Renal cortical epithelial cell (primary cell): ENCODE data around the gene HMBS. TPM values are rescaled to one million over a fixed set of nuclear protein-coding genes. Genes with fewer than 3 reads are reported as not detected.
"Not testable (repeated sequence)": the region's sequence is repeated elsewhere in the genome, so short reads cannot be mapped to it uniquely, and the experiment has no call there.

Experiments
- DNase-seq: peaks from one replicate; pipeline ENCODE4 v3.0.0-alpha.2; 2011; ENCODE audit warnings: low read depth
- total RNA-seq: library from RNA; depleted of rRNA; stranded (reverse); fragments of >200 nt; gene quantifications from 2 replicates; pipeline ENCODE4 v1.2.3, GENCODE V29; 2014

Gene HMBS
- 12.0 and 24.0 TPM in 2 replicates for total RNA-seq

DNA sequence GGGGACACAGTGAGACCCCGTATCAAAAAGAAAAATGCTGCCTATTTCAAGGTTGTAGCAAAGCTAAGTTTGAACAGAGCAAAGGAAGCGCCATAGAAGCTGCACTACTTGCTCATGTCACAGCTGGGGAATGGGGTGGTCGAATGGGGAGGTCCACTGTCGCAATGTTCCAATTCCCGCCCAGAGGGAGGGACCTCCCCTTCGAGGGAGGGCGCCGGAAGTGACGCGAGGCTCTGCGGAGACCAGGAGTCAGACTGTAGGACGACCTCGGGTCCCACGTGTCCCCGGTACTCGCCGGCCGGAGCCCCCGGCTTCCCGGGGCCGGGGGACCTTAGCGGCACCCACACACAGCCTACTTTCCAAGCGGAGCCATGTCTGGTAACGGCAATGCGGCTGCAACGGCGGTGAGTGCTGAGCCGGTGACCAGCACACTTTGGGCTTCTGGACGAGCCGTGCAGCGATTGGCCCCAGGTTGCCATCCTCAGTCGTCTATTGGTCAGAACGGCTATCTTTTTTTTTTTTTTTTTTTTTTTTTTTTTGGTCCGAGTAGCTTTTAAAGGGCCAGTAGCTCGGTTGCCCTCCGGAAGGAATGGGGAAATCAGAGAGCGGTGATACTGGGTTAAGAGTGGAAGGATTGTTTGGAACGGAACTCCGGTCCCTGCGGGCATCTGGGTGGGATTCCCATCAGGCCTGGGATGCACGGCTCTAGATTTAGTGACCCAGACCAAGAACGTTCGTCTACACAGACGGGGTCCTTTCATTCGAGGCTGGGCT is at the start of gene HMBS:
Gene HMBS (plus strand): TSS at position 219 of the 774 bp plus-strand sequence. CDS start 153 bp downstream, at position 372.
- peak; percentile 90 for DNase-seq

- DNase-seq, result no peak
These were observed 45.8 kb upstream of the HMBS start for GRCh38 chr11:119038884-119039283.

GRCh38 chr11:119039471-119039870 is 45.2 kb upstream of the HMBS start:
- DNase-seq, result not testable (repeated sequence)

DNA sequence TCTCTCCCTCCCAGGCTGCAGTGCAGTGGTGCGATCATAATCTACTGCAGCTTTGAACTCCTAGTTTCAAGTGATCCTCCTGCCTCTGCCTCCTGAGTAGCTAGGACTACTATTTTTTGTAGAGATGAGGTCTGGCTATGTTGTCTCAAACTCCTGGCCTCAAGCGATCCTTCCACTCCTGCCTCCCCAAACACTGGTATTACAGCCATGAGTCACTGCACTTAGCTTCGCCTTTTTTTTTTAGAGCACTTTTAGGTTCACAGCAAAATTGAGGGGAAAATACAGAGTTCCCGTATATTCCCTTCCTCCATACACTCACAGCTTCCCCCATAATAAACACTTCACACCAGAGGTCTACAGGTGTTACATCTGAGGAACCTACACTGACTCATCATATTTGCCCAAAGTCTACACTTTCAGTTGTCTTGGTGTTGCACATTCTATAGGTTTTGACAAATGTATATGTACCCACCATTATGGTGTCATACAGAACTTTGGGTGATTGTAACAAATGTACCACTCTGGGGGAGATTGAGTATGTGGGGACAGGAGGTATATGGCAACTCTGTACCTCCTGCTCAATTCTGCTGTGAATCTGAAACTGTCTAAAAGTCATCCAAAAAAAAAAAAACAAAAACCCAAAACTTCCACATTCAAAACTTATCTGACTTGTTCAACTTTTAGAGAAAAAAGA is 42.7 kb upstream of the HMBS start:
- no peak for DNase-seq

GRCh38 chr11:119042927-119043326 is 41.8 kb upstream of the HMBS start:
- DNase-seq, result no peak

- no peak for DNase-seq
These were observed 40.0 kb upstream of the HMBS start for GRCh38 chr11:119044708-119045107.

DNA sequence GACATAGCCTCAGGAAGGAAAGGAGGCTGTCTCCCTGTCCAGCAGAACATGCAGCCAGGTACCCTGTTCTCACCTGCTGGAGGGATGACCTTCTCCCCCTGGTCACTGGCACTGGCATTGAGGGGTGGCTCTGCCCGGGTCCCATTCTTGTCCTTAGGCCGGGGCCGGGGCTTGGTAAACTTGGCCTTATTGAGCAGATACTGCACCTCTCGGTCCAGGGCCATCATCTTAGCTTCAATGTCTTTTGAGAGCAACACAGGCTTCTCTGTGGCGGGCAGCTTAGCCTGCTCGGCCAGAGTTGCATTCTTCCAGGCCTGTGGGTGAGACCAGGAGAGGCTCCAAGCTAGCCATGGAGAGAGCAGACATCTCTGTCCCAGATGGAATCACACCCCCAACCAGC is 38.2 kb upstream of the HMBS start:
- DNase-seq, result no peak

DNA sequence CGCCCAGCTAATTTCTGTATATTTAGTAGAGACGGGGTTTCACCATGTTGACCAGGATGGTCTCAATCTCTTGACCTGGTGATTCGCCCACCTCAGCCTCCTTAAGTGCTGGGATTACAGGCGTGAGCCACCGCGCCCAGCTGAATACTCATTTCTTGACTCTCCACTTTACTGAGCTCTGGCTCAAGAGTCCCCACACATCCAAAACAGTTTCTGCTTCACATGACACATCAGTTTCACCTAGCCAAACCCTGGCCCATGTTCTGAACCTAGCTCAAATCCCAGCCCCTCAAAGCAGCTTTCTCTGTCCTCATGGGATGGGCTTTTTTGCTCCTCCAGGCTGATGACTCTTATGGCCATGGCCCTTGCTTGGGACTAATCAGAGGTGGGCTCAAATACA is 37.5 kb upstream of the HMBS start:
- DNase-seq, result no peak

DNA sequence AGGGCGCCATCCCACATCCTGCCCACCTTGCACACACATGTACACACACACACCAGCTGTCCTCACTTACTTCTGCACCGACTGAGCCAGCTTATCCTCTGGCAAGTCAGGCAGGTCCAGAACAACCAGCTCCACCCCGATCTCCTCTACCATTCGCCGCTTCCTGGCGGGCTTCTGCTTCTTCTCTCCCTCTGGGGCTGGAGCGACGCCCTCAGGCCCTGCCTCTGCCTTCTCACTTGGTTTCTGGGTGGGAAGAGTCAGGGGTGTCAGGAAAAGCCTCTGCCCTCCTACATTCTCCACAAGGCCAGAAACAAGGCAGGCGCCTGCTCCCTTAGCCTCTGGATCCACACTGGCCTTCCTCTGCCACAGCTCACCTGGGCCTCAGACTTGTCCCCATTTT is 36.0 kb upstream of the HMBS start:
- DNase-seq, result no peak

DNA sequence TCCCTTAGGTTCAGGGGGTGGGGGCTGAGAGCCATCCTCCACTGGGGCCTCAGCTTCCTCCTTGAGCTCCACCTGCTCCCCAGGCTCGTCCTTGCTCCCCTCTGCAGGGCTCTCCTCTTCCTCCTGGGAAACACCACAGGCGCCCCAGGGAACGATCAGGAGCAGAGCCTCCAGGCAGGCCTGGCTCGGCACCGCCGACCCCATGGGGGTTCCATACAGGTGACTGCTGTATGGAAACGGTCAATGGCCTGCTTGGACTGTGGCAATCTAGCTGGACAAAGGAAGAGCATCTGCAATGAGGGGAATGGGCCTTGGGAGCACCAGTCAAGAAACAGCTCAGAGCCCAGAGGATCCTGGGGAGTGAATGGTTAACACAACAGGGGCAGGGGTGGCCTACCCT is 35.6 kb upstream of the HMBS start:
- no peak for DNase-seq

DNA sequence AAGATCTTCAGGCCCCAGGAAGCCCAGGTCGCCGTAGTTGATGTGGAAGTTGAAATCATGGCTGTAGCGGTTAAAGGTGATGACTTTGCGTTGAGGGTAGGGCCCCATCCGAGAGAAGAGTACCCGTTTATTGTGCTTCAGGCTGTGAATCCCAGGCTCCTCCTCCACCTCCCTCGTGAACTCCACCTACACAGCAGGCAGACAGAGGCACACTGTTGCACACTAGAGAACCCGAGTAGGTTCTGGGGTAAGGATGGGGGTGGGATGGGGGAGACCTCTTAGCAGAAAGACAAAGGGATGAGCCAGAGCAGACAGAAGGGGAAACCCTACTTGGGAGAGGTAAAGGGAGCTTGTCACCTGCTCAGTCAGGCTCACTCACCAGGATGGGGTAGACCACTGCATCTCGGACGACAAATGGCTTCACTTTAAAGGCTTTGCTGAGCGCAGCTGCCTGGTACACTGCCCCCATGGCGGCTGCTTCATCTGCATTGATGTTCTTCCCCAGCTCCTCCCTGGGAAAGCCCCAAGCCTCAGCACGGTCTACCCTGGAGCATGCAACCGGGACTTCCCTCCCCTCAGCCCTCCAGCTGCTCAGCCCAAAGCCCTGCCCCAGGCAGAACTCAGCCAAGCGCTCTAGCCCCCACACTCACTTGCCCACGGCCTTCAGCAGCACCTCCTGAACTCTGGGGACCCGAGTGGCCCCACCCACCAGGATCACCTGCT is 33.1 kb upstream of the HMBS start:
- no peak for DNase-seq

DNA sequence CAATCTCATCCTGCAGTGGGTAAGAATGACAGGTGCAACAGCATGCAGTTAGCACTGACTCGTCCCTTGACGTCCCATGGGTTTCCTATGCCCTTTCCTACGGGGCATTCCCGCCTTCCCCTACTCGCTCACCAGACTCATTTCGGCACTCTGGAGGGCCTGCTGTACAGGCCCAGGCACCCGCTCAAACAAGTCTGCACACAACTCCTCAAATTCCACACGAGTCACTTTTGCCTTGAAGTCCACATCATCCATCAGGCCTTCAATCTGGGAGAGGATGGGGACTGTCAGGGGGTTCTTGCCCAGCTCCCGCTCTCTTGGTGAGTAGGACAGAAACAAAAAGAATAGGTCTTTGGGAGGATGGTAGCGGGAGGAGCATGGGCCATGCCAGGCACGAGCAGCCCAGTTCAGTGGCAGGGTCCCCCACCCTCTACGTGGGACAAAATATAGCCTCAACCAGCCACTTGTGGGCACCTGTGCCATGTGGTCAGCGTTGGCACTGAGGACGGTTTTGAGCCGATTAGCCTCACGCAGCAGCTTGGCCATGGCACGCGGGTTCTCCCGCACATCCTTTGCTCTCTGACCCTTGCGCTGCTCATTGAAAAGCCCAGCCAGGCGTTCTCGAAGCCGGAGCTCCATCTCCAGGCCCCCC is 32.4 kb upstream of the HMBS start:
- DNase-seq, result no peak

DNA sequence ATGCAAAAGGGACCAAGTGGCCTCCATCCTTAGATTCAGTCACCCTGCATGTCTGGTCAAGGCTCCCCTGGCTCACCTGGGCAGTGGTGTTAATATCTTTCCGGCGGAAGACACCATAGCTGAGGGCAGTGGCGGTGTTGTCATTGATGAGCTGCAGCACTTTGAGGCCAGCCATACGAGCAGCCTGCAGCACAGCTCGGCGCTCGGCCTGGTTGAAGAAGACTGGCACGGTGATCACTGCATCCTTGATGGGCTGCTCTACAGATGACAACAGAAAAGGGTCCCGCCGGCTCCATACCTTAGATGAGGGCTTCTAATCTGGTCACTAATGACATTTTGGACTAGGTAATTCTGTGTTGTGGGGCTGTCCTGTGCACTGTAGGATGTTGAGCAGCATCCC is 30.3 kb upstream of the HMBS start:
- DNase-seq, result no peak

GRCh38 chr11:119055901-119056300 is 28.8 kb upstream of the HMBS start:
- peak; percentile 66 for DNase-seq

DNA sequence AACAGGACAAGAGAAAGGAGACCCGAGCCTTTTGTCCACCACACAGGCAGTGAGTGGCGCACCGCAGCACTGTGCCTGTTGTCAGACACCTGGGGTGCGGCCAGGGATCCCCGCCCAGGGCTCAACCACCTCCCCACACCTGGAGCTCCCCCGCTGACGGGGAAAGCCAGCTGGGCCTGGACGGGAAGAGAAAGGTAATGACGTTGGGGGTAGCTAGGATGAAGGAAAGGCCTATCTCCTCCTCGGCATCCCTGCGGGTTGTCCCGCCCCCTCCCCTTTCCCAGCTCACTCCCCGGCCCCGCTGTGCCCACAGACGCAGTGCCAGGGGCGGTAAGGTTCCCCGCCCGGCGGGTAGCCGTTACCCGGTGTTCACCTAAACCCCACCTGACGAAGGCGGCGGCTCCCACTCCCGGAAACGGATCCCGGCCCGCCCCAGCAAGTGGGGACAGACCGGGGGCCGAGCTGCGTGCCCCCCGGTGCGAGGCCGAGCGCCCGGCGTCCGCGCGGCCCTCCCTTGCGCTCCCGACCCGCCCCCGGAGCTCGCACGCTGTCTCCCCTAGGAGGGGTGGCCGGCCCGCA is 28.2 kb upstream of the HMBS start:
- DNase-seq, result no peak

DNA sequence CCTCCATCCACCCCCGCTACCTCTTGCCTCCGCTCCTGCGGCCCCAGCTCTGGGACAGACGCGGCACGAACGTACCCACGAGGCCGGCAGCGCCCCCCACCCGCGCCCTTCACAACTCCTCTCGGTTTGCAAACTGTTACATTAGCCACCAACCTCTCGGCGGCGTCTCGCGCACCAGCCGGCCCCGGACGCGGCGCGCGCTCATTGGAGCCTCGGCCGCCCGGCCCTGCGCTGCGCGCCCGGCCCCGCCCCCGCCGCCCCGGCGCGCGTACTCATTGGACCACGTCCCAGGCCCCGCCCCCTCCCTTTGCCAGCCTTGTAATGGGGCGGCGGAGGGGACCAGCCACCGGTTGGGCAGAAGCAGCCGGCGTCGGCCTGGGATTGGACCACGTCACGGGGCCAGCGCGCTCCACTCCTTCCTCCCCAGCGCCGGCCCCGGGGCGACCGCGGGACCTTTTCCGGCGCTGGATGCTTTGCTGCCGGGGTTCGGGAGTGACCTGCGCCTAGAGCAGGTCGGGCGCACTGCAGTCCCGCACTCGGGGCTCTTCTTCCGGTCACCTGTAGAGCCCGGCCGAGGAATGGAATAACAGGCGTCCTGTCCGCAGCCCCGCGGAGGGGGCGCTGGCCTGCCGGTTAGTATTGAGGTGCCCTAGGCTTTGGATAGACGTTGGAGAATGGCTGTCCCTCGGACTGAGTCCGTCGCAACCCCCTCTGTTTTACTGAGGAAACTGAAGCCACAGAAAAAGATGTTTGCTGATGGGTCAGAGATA is 27.5 kb upstream of the HMBS start, which contains the start of gene HYOU1:
Gene HYOU1 (minus strand): TSS at position 206 of the 770 bp plus-strand sequence. CDS start 1,045 bp downstream, outside the sequence.
- DNase-seq, result peak; percentile 81

DNA sequence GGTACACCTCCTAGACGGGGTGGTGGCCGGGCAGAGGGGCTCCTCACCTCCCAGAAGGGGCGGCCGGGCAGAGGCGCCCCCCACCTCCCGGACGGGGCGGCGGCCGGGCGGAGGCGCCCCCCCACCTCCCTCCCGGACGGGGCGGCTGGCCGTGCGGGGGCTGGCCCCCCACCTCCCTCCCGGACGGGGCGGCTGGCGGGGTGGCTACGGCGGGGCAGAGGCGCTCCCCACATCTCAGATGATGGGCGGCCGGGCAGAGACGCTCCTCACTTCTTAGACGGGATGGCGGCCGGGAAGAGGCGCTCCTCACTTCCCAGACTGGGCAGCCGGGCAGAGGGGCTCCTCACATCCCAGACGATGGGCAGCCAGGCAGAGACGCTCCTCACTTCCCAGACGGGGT is 25.6 kb upstream of the HMBS start:
- DNase-seq, result not testable (repeated sequence)

DNA sequence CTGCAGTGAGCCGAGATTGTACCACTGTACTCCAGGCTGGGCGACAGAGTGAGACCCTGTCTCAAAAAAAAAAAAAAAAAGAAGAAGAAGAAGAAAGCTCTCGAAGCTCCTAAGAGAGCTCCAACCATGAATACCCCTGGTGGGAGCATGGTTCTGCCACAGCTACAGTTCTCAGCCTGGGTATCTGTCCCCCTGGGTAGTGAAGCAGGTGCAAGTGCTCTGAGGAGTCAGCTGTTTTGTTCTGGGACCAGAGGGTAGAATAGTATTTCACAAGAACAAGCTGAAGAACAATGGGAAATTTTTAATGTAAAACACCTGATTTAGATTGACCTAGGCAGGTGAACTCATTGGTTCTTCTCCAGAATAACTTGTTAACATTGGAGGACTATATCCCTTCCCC is 23.4 kb upstream of the HMBS start:
- no peak for DNase-seq

- DNase-seq, result peak; percentile 49
These were observed 21.9 kb upstream of the HMBS start for GRCh38 chr11:119062779-119063178.

GRCh38 chr11:119065369-119065768 is 19.3 kb upstream of the HMBS start:
- DNase-seq, result no peak
